AG04450 (cell line): ENCODE measurements around the gene RIMBP2. TPM values are rescaled to one million over a fixed set of nuclear protein-coding genes. Genes with fewer than 3 reads are reported as not detected.
"Not testable (repeated sequence)": the region's sequence is repeated elsewhere in the genome, so short reads cannot be mapped to it uniquely, and the experiment has no call there.

Experiments
- CTCF ChIA-PET: fragments of 300-600, 350-600 bp; formaldehyde crosslinking; extraction: SDS; loops from one replicate; lab custom pipeline; 2022; ENCODE audit warnings: antibody characterized with exemption, inconsistent platforms; lab: Charles Lee
- POLR2A ChIA-PET: fragments of 350-600 bp; formaldehyde crosslinking; extraction: SDS; loops from one replicate; lab custom pipeline; 2021; ENCODE audit warnings: antibody characterized with exemption, inconsistent platforms; lab: Yijun Ruan, JAX
- DNase-seq: peaks from one replicate; pipeline ENCODE4 v3.0.0-alpha.2; 2011; ENCODE audit warnings: low read depth, low spot score
- H3K27ac ChIP-seq: one replicate; pipeline ENCODE4 v1.5.1; 2012; ENCODE audit warnings: low read depth, low read length, control low read depth
- H3K27me3 ChIP-seq: one replicate; pipeline ENCODE4 v1.6.0; 2012; ENCODE audit warnings: low read length; ENCODE audit not compliant: control insufficient read depth, insufficient read depth
- H3K4me3 ChIP-seq: 2 replicates; pipeline ENCODE4 v1.5.1; 2011; ENCODE audit warnings: mild to moderate bottlenecking, low read depth, low read length, control low read depth
- H3K9me3 ChIP-seq: 2 replicates; pipeline ENCODE4 v1.5.1; 2012; ENCODE audit warnings: low read length; ENCODE audit not compliant: control insufficient read depth, insufficient read depth
- polyA plus RNA-seq: library from polyadenylated mRNA; depleted of rRNA; stranded (reverse); fragments of >200 nt; gene quantifications from 2 replicates; pipeline ENCODE4 v1.2.3, GENCODE V29; 2011
- TF ChIP-seq, protein P1 (sequence below): IDR thresholded peaks from 2 replicates; pipeline ENCODE4 v1.5.1; 2011; ENCODE audit warnings: low read depth, low read length, control low read depth, inconsistent platforms

Gene RIMBP2
- polyA plus RNA-seq, 1 experiment, result not detected

DNA sequence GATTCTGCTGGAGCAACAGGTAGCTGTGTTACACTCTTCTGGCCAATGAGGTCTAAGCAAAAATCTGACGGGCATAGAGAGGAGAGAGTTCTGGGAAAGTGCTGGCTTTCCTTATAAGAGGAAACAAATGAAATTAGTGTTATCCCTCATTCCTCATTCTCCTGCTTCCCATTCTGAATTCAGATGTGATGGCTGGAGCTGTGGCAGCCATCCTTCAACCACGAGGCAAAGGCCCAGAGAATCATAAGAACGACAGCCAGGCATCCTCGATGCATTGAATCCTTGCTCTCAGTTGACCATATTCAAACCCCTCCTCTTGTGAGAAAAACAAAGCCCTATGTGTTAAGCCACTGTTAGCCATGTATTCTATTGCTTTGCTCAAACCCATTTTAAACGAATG is 27.5 kb upstream of the RIMBP2 start:
- CTCF ChIA-PET, result no interaction called here
- POLR2A ChIA-PET, result no interaction called here
- no peak overlapping the region for H3K4me3 ChIP-seq
- H3K9me3 ChIP-seq, result peaks cover 22% of the 10 kb centered on the region
- H3K27ac ChIP-seq, result no peak overlapping the region
- DNase-seq, result no peak
- TF ChIP-seq, protein P1, sequence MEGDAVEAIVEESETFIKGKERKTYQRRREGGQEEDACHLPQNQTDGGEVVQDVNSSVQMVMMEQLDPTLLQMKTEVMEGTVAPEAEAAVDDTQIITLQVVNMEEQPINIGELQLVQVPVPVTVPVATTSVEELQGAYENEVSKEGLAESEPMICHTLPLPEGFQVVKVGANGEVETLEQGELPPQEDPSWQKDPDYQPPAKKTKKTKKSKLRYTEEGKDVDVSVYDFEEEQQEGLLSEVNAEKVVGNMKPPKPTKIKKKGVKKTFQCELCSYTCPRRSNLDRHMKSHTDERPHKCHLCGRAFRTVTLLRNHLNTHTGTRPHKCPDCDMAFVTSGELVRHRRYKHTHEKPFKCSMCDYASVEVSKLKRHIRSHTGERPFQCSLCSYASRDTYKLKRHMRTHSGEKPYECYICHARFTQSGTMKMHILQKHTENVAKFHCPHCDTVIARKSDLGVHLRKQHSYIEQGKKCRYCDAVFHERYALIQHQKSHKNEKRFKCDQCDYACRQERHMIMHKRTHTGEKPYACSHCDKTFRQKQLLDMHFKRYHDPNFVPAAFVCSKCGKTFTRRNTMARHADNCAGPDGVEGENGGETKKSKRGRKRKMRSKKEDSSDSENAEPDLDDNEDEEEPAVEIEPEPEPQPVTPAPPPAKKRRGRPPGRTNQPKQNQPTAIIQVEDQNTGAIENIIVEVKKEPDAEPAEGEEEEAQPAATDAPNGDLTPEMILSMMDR, result no peak
- H3K27me3 ChIP-seq, result no peaks in the 10 kb centered on the region

DNA sequence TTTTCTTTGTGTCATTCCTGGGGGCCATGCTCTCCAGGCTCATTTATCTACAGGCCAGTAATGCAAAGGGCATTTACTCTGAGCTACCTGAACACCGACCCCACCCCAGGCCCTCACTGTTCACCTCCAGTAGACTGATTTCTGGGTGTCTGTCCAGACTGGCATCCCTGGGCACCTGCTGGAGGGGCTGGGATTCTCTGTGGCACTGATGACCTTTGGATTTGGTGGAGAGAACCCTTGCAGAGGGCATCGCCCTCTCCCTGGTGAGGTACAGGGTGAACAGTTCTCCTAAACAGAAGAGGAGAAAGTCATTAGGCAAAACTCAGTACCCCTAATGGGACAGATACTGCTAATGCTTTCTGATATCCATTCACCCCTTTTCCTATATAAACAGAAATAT is 27.1 kb upstream of the RIMBP2 start:
- no peaks in the 10 kb centered on the region for H3K27me3 ChIP-seq
- CTCF ChIA-PET, result no interaction called here
- no peak overlapping the region for H3K4me3 ChIP-seq
- H3K9me3 ChIP-seq, result peaks cover 22% of the 10 kb centered on the region
- DNase-seq, result no peak
- no peak overlapping the region for H3K27ac ChIP-seq
- TF ChIP-seq, protein P1, result no peak
- POLR2A ChIA-PET, result no interaction called here

DNA sequence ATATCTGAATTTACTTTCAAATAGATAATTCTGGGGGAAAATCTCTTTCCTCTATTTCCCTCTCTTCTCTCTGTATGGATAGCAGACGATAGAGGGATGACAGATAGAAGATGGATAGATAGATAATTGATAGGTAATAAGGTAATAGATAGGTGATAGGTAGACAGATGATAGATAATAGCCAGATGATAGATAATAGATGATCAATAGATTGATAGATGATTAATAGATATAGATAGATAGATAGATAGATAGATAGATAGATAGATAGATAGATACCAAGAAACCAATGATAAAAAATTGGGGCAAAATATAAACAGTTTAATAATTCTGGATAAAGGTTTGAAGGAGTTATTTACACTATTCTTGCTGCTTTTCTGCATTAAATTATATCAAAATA is 26.6 kb upstream of the RIMBP2 start:
- POLR2A ChIA-PET, result no interaction called here
- Histone ChIP-seq H3K27ac (no peak overlapping the region), H3K9me3 (peaks cover 22% of the 10 kb centered on the region), H3K4me3 (no peak overlapping the region), H3K27me3 (no peaks in the 10 kb centered on the region)
- DNase-seq, result no peak
- TF ChIP-seq, protein P1, result no peak
- CTCF ChIA-PET, result no interaction called here

DNA sequence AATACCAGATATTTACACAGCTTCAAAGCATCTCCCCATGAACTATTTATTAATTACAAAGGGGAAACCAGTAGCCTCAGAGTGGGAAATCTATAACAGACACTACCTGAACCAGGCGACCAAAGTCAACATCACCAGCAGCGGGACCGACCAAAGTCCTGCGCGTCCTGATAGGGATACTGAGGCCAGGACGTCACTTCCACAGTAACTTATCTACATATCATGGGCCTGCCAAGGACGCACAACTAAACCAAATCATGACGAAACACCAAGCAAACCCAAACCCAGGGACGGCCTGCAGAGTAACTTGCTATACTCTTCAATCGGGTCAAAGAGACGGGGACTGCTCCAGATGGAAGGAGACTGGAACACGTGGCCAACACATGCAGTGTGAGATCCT is 26.0 kb upstream of the RIMBP2 start:
- ChIA-PET CTCF (no interaction called here), POLR2A (no interaction called here)
- no peak overlapping the region for H3K4me3 ChIP-seq
- TF ChIP-seq, protein P1, result no peak
- DNase-seq, result no peak
- no peaks in the 10 kb centered on the region for H3K27me3 ChIP-seq
- peaks cover 23% of the 10 kb centered on the region for H3K9me3 ChIP-seq
- H3K27ac ChIP-seq, result no peak overlapping the region

DNA sequence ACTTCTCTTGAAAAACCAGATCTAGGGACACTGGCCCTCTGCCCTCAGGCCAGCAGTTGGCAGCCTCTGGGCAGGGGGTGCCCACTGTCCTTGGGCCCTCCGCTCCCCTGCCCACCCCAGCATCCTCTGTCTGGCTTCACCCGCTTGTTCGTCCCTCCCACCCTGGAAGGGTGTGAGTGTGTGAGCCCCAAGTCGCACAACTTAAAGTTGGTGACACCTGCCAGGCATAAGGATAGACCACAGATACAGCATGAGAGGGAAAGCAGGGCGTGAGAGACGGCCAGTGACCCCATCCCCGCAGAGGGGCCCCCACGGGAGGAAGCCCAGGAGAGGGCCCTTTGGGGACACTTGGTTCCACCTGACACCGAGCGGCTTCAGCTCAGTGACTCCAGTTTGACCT is 23.5 kb upstream of the RIMBP2 start:
- DNase-seq, result no peak
- ChIA-PET POLR2A (interaction anchor here (0.7 kb wide), 1 partner anchor 71 kb away, joined by 13 read pairs; no protein-coding TSS in a partner anchor), CTCF (no interaction called here)
- Histone ChIP-seq H3K27ac (no peak overlapping the region), H3K27me3 (no peaks in the 10 kb centered on the region), H3K9me3 (peaks cover 28% of the 10 kb centered on the region), H3K4me3 (no peak overlapping the region)
- TF ChIP-seq, protein P1, result no peak

DNA sequence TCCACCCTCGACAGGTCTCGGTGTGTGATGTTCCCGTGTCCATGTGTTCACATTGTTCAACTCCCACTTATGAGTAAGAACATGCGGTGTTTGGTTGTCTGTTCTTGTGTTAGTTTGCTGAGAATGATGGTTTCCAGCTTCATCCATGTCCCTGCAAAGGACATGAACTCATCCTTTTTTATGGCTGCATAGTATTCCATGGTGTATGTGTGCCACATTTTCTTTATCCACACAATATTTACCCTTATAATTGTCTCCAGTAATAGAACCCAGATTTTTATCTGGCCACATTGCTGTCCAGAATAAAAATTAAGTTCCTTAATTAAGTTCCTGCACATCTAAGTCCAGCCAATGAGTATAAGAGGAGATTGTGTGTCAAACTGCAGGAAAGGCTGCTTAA is 22.3 kb upstream of the RIMBP2 start:
- H3K27ac ChIP-seq, POLR2A ChIA-PET, H3K27me3 ChIP-seq, H3K4me3 ChIP-seq, DNase-seq: not testable (repeated sequence)
- CTCF ChIA-PET, result interaction anchor here (0.8 kb wide), 1 partner anchor 9 kb away, joined by 3 read pairs; no protein-coding TSS in a partner anchor
- peaks cover 32% of the 10 kb centered on the region for H3K9me3 ChIP-seq
